H1 (cell line): ENCODE results near the gene OGFOD1. TPM values are rescaled to one million over a fixed set of nuclear protein-coding genes. Genes with fewer than 3 reads are reported as not detected.

Experiments
- CTCF ChIA-PET: fragments of 300-600 bp; sonication (Branson Sonifier 250); formaldehyde crosslinking; loops from one replicate; lab custom pipeline; 2021; ENCODE audit not compliant: partially characterized antibody; lab: Charles Lee
- POLR2A ChIA-PET: fragments of 300-600 bp; sonication (Branson Sonifier 250); formaldehyde crosslinking; loops from one replicate; lab custom pipeline; 2021; ENCODE audit warnings: inconsistent platforms; ENCODE audit not compliant: partially characterized antibody; lab: Charles Lee
- DNase-seq, 2 experiments: peaks; one replicate each; pipeline versions ENCODE4 v3.0.0 to v3.0.0-alpha.2; 2010 to 2022; ENCODE audit warnings: low spot score in 2 of 2, low read depth in 1 of 2, mixed read lengths in 1 of 2
- FAIRE-seq: peaks from 2 replicates; lab custom pipeline; 2011; peaks lifted over from hg19 to GRCh38; lab: Jason Lieb, UNC
- H2AFZ ChIP-seq: 2 replicates; pipeline ENCODE4 v1.8.1; 2012; ENCODE audit warnings: low read length, inconsistent platforms
- H2AK5ac ChIP-seq: 2 replicates; pipeline ENCODE4 v1.6.1; 2013; ENCODE audit warnings: low read depth, low read length
- H2BK120ac ChIP-seq: replicated peaks from 2 replicates; pipeline ENCODE3; 2013; ENCODE audit warnings: low read depth, low read length, inconsistent platforms
- H2BK12ac ChIP-seq: 2 replicates; pipeline ENCODE4 v1.6.1; 2013; ENCODE audit warnings: low read depth, low read length
- H2BK15ac ChIP-seq: 2 replicates; pipeline ENCODE4 v1.6.1; 2013; ENCODE audit warnings: low read length
- H2BK20ac ChIP-seq: 2 replicates; pipeline ENCODE4 v1.6.1; 2013; ENCODE audit warnings: low read length
- H2BK5ac ChIP-seq: 2 replicates; pipeline ENCODE4 v1.6.1; 2013; ENCODE audit warnings: low read depth, low read length
- H3K14ac ChIP-seq: 2 replicates; pipeline ENCODE4 v1.6.1; 2013; ENCODE audit warnings: inconsistent platforms; ENCODE audit not compliant: insufficient read length
- H3K18ac ChIP-seq: 2 replicates; pipeline ENCODE4 v1.6.1; 2013; ENCODE audit warnings: low read length; ENCODE audit errors: extremely low read depth
- H3K23ac ChIP-seq: 2 replicates; pipeline ENCODE4 v1.6.1; 2013; ENCODE audit warnings: inconsistent platforms; ENCODE audit not compliant: insufficient read length
- H3K23me2 ChIP-seq: 2 replicates; pipeline ENCODE4 v1.6.1; 2013; ENCODE audit warnings: low read depth, low read length
- H3K27ac ChIP-seq: 2 replicates; pipeline ENCODE4 v1.6.1; 2011; ENCODE audit warnings: low read depth, low read length, inconsistent platforms
- H3K27me3 ChIP-seq, 4 experiments: replicated peaks in 1 of 4; 1 replicate in 1 of 4; 2 replicates in 3 of 4; pipeline versions ENCODE4 v1.6.1 to v1.8.1; 2011 to 2013; ENCODE audit warnings: low read length in 3 of 4, mild to moderate bottlenecking in 3 of 4, inconsistent platforms in 2 of 4, mixed read lengths in 2 of 4, moderate library complexity in 1 of 4; ENCODE audit not compliant: control insufficient read depth in 3 of 4, insufficient read depth in 3 of 4; ENCODE audit errors: extremely low read depth in 1 of 4
- H3K36me3 ChIP-seq, 4 experiments: 2 replicates each; pipeline versions ENCODE4 v1.6.1 to v1.8.1; 2011 to 2013; ENCODE audit warnings: mild to moderate bottlenecking in 4 of 4, low read length in 3 of 4, moderate library complexity in 2 of 4, control low read depth in 1 of 4, inconsistent platforms in 1 of 4; ENCODE audit not compliant: insufficient read depth in 4 of 4, control insufficient read depth in 2 of 4
- H3K4ac ChIP-seq: replicated peaks from 2 replicates; pipeline ENCODE3; 2013; ENCODE audit warnings: low read length, low read depth, mixed read lengths, inconsistent platforms; ENCODE audit not compliant: insufficient read length
- H3K4me1 ChIP-seq, 4 experiments: replicated peaks in 1 of 4; 1 replicate in 1 of 4; 2 replicates in 3 of 4; pipeline versions ENCODE4 v1.6.1 to v1.8.1; 2011 to 2013; ENCODE audit warnings: low read length in 3 of 4, inconsistent platforms in 2 of 4, mixed read lengths in 1 of 4; ENCODE audit not compliant: insufficient read depth in 4 of 4, control insufficient read depth in 3 of 4
- H3K4me2 ChIP-seq, 2 experiments: 2 replicates each; pipeline versions ENCODE4 v1.6.1 to v1.8.1; 2011 to 2013; ENCODE audit warnings: low read depth in 2 of 2, low read length in 2 of 2, control low read depth in 1 of 2, inconsistent platforms in 1 of 2, mild to moderate bottlenecking in 1 of 2; ENCODE audit not compliant: insufficient read depth in 1 of 2
- H3K4me3 ChIP-seq, 4 experiments: fragments of 200-600, 300-600 bp in 1 of 4; sonication (generic), shearing (Covaris generic), sonication (Bioruptor Twin) in 1 of 4; 2 replicates each; pipeline versions ENCODE4 v1.5.1 to v1.8.1; 2011 to 2016; ENCODE audit warnings: low read length in 4 of 4, low read depth in 3 of 4, control low read depth in 2 of 4, inconsistent platforms in 2 of 4, mild to moderate bottlenecking in 2 of 4, mixed read lengths in 1 of 4, moderate library complexity in 1 of 4; ENCODE audit not compliant: insufficient read depth in 2 of 4; ENCODE audit errors: extremely low read depth in 1 of 4
- H3K56ac ChIP-seq: replicated peaks from 2 replicates; pipeline ENCODE3; 2013; ENCODE audit warnings: low read depth, mild to moderate bottlenecking, mixed read lengths, low read length, inconsistent platforms; ENCODE audit not compliant: insufficient read length
- H3K79me1 ChIP-seq: 2 replicates; pipeline ENCODE4 v1.6.1; 2013; ENCODE audit warnings: low read depth, low read length, control low read depth
- H3K79me2 ChIP-seq, 2 experiments: 2 replicates each; pipeline versions ENCODE4 v1.6.1 to v1.8.1; 2012 to 2013; ENCODE audit warnings: low read length in 2 of 2, mild to moderate bottlenecking in 2 of 2, inconsistent platforms in 1 of 2; ENCODE audit not compliant: insufficient read depth in 2 of 2, control insufficient read depth in 1 of 2
- H3K9ac ChIP-seq, 4 experiments: replicated peaks in 1 of 4; 1 replicate in 1 of 4; 2 replicates in 3 of 4; pipeline versions ENCODE4 v1.6.1 to v1.8.1; 2011 to 2013; ENCODE audit warnings: low read depth in 3 of 4, low read length in 3 of 4, control low read depth in 2 of 4, mild to moderate bottlenecking in 2 of 4, moderate library complexity in 2 of 4, inconsistent platforms in 1 of 4; ENCODE audit errors: extremely low read depth in 1 of 4
- H3K9me3 ChIP-seq, 2 experiments: 2 replicates each; pipeline versions ENCODE4 v1.6.1 to v1.8.1; 2012 to 2013; ENCODE audit warnings: mild to moderate bottlenecking in 2 of 2, moderate library complexity in 2 of 2, control low read depth in 1 of 2, inconsistent platforms in 1 of 2, low read depth in 1 of 2, low read length in 1 of 2, mixed read lengths in 1 of 2; ENCODE audit not compliant: insufficient read depth in 2 of 2
- H4K20me1 ChIP-seq, 2 experiments: replicated peaks in 1 of 2; 2 replicates each; pipeline versions ENCODE3 to v1.8.1; 2011 to 2013; ENCODE audit warnings: inconsistent platforms in 2 of 2, low read length in 2 of 2, mild to moderate bottlenecking in 1 of 2; ENCODE audit not compliant: insufficient read depth in 2 of 2, control insufficient read depth in 1 of 2
- H4K5ac ChIP-seq: 2 replicates; pipeline ENCODE4 v1.6.1; 2013; ENCODE audit warnings: low read length, low read depth, mixed read lengths, inconsistent platforms; ENCODE audit not compliant: insufficient read length
- H4K8ac ChIP-seq: 2 replicates; pipeline ENCODE4 v1.8.0; 2013; ENCODE audit warnings: mild to moderate bottlenecking, moderate library complexity, low read length, inconsistent platforms; ENCODE audit not compliant: insufficient read depth; ENCODE audit errors: extremely low read depth
- H4K91ac ChIP-seq: replicated peaks from 2 replicates; pipeline ENCODE3; 2013; ENCODE audit warnings: low read length, mixed read lengths, inconsistent platforms; ENCODE audit not compliant: insufficient read length
- BACH1 ChIP-seq: IDR thresholded peaks from 2 replicates; pipeline ENCODE4 v1.6.1; 2012; ENCODE audit warnings: low read length, improper control_type of control experiment
- CTBP2 ChIP-seq: IDR thresholded peaks from 2 replicates; pipeline ENCODE4 v1.7.0; 2011; ENCODE audit warnings: borderline replicate concordance, mild to moderate bottlenecking, moderate library complexity, mixed read lengths, low read length; ENCODE audit not compliant: insufficient read depth, insufficient read length
- HDAC2 ChIP-seq, 2 experiments: fragments of 300-600 bp in 1 of 2; sonication (generic) in 1 of 2; IDR thresholded peaks; 2 replicates each; pipeline ENCODE4 v1.6.1; 2011 to 2012; ENCODE audit warnings: low read depth in 2 of 2, low read length in 2 of 2, mild to moderate bottlenecking in 2 of 2, moderate library complexity in 2 of 2, borderline replicate concordance in 1 of 2, inconsistent platforms in 1 of 2
- SIN3A ChIP-seq, 2 experiments: IDR thresholded peaks in 1 of 2; conservative IDR thresholded peaks in 1 of 2; 2 replicates each; pipeline ENCODE4 v1.6.1; 2011 to 2012; ENCODE audit warnings: low read length in 2 of 2, improper control_type of control experiment in 1 of 2, low read depth in 1 of 2, mild to moderate bottlenecking in 1 of 2
- TCF12 ChIP-seq: IDR thresholded peaks from 2 replicates; pipeline ENCODE4 v1.6.1; 2011; ENCODE audit warnings: low read depth, mild to moderate bottlenecking, low read length
- WGBS, 2 experiments: shearing (Covaris generic) in 1 of 2; methylation state at CpG; one replicate each; pipeline versions ENCODE4 v1.1.6 to v1.1.7; 2013 to 2015; ENCODE audit warnings: low lambda C conversion rate in 2 of 2, mixed read lengths in 2 of 2, inconsistent platforms in 1 of 2, low coverage in 1 of 2, missing lambda C conversion rate in 1 of 2; ENCODE audit not compliant: insufficient replicate concordance in 2 of 2, insufficient coverage in 1 of 2, insufficient read length in 1 of 2; ENCODE audit errors: extremely low coverage in 1 of 2, missing lambda C conversion rate in 1 of 2; 5-methylcytosine and 5-hydroxymethylcytosine counted together
- polyA plus RNA-seq, 7 experiments: library from polyadenylated mRNA; depleted of rRNA in 3 of 7; stranded (reverse) in 5 of 7; unstranded in 2 of 7; fragments of >200 nt in 5 of 7; fragments of 200-250 nt in 2 of 7; gene quantifications; 1 replicate in 5 of 7; 2 replicates in 1 of 7; 4 replicates in 1 of 7; pipeline versions ENCODE4 v1.2.1 to v1.2.3, GENCODE V29; 2011 to 2013; ENCODE audit warnings: missing spikeins in 2 of 7, mixed read lengths in 2 of 7
- total RNA-seq: library from RNA; stranded (reverse); fragmentation: NEBNext Ultra II Directional; extraction: Animal tissue kit (Norgen Biotek cat#: 25700); gene quantifications from 2 replicates; pipeline ENCODE4 v1.2.1, GENCODE V29; 2021

Gene OGFOD1
- total and polyA plus RNA-seq, 2 of the 8 experiments (the other 6 are each of a cell fraction or from before 2014, with no cell fraction given) = 24.6 to 61.4 TPM

DNA sequence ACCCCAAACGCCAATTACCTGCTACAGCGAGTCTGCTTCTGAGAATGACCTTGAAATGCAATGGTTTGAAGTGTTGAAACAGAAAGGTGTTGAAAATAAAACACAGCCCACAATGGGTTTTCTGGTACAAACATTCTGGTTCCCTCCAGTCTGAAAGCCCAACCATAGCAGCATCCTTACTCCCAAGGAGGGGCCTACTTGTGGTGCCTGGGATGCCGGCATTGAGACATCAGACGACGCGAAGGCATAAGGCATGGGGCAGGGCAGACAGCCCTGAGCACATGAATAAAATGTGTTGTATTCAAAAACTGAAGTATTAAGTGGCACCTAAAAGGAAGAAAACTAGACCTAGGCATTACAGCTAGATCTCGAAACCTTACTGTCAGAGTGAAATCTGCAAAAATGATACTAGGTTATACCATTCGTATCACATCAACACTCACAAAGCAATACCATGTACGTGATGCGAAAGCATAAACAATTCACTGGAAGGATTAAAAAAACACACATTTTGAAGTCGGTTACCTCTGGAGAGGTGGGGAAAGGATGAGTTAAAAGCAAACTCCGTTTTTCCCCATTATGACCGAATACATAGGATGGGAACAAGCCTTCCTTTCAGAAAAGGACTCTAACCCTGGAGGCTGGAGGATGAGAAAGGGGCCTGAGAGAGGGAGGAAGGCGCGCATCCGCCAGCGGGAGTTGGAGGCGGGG, 924 bp upstream of the OGFOD1 start:
- Histone ChIP-seq H3K23me2 (peaks cover 7% of the 10 kb centered on the region), H3K56ac (no peak overlapping the region), H2BK5ac (peak overlapping the region; percentile 89; the same call in 1 of the 2 replicates), H2BK12ac (no peak overlapping the region), H2AFZ (no peak overlapping the region), H3K4me1 (peaks cover 0 to 11% (median 2%) of the 10 kb centered on the region in 4 experiments; a peak in 3 of 7 replicates), H2AK5ac (no peak overlapping the region), H3K4me3 (peak overlapping the region; percentile 82 to 97 (median 94)), H4K8ac (peak overlapping the region; percentile 99; the same call in 1 of the 2 replicates), H3K36me3 (peaks cover 6 to 43% (median 22%) of the 10 kb centered on the region in 4 experiments), H3K9me3 (no peaks in the 10 kb centered on the region), H3K4me2 (peak overlapping the region; percentile 77 to 85), H2BK120ac (no peak overlapping the region), H4K91ac (no peak overlapping the region), H3K27ac (peak overlapping the region; percentile 84), H3K79me1 (peaks cover 5% of the 10 kb centered on the region), H3K79me2 (peaks cover 31 to 76% of the 10 kb centered on the region in 2 experiments), H3K14ac (no peak overlapping the region), H3K18ac (no peak overlapping the region), H4K5ac (no peak overlapping the region), H3K9ac (peak overlapping the region; percentile 89 to 94 (median 93)), H2BK20ac (no peak overlapping the region), H3K4ac (no peak overlapping the region), H3K23ac (no peak overlapping the region), H3K27me3 (no peaks in the 10 kb centered on the region), H4K20me1 (peaks cover 4 to 6% of the 10 kb centered on the region in 2 experiments), H2BK15ac (no peak overlapping the region)
- POLR2A ChIA-PET = interaction anchor here (0.6 to 3.1 kb wide), 9 partner anchors 9 to 119 kb away, joined by 3 to 13 read pairs (median 4); no protein-coding TSS in a partner anchor
- CTCF ChIA-PET = interaction anchor here (0.6 to 1.1 kb wide), 2 partner anchors 51 to 64 kb away, joined by 3 to 4 read pairs; no protein-coding TSS in a partner anchor
- FAIRE-seq (no peak), DNase-seq (peak in 1 of 2 experiments; percentile 49)
- no peak for TF ChIP-seq TCF12
- no peak for TF ChIP-seq CTBP2
- TF ChIP-seq SIN3A (conservative IDR thresholded peaks at IDR 0.05 in 1 of 2, IDR thresholded peaks at IDR 0.05 in 1 of 2; ENCODE audit: low read depth in 1 of 2, low read length in 2 of 2) = 0 out of 4 replicates have a peak, but pooled peaks of 1 of the 2 experiments have one; percentile 3
- no peak for TF ChIP-seq BACH1
- TF ChIP-seq HDAC2 (IDR thresholded peaks at IDR 0.05; ENCODE audit: borderline replicate concordance in 1 of 2, low read depth in 2 of 2, low read length in 2 of 2) = 0 out of 4 replicates have a peak, but pooled peaks of 1 of the 2 experiments have one; percentile 7
- WGBS, 2 experiments = 10% methylated on average over 18 of the region's 18 CpGs; no CpG with 5 or more reads in 1 of the 2 experiments
